CD4-positive, alpha-beta T cell treated with Interleukin-17A for 1 hour (primary cell): ENCODE results near the gene RHBDL3.

Source experiments
- DNase-seq: peaks from one replicate; pipeline ENCODE4 v3.0.0-alpha.2; 2020

The RHBDL3 gene

GRCh38 chr17:32266389-32267301 lies 1.0 kb downstream of the RHBDL3 start:
- peak; percentile 10 for DNase-seq

- DNase-seq, result no peak
Observed at GRCh38 chr17:32267690-32268205, 2.1 kb downstream of the RHBDL3 start.

GRCh38 chr17:32268734-32269288 lies 3.2 kb downstream of the RHBDL3 start:
- no peak for DNase-seq

- no peak for DNase-seq
Observed at GRCh38 chr17:32269377-32269776, 3.7 kb downstream of the RHBDL3 start.

- no peak for DNase-seq
Observed at GRCh38 chr17:32271844-32272243, 6.2 kb downstream of the RHBDL3 start.

- DNase-seq, result no peak
Observed at GRCh38 chr17:32274101-32274500, 8.5 kb downstream of the RHBDL3 start.

- DNase-seq, result no peak
Observed at GRCh38 chr17:32274643-32275042, 9.0 kb downstream of the RHBDL3 start.

GRCh38 chr17:32275060-32276042 lies 9.7 kb downstream of the RHBDL3 start:
- DNase-seq, result no peak

- no peak for DNase-seq
Observed at GRCh38 chr17:32276171-32276601, 10.6 kb downstream of the RHBDL3 start.

GRCh38 chr17:32277284-32277683 lies 11.7 kb downstream of the RHBDL3 start:
- DNase-seq, result no peak

GRCh38 chr17:32278815-32279214 lies 13.2 kb downstream of the RHBDL3 start:
- DNase-seq, result no peak

GRCh38 chr17:32279891-32280716 lies 14.5 kb downstream of the RHBDL3 start:
- no peak for DNase-seq

GRCh38 chr17:32281011-32281451 lies 15.4 kb downstream of the RHBDL3 start:
- DNase-seq, result no peak

- DNase-seq, result no peak
Observed at GRCh38 chr17:32283745-32284201, 18.1 kb downstream of the RHBDL3 start.

- DNase-seq, result no peak
Observed at GRCh38 chr17:32285306-32285705, 19.7 kb downstream of the RHBDL3 start.

- no peak for DNase-seq
Observed at GRCh38 chr17:32285746-32286517, 20.3 kb downstream of the RHBDL3 start.

- DNase-seq, result no peak
Observed at GRCh38 chr17:32286518-32286900, 20.9 kb downstream of the RHBDL3 start.

GRCh38 chr17:32287804-32288511 lies 22.3 kb downstream of the RHBDL3 start:
- DNase-seq, result no peak

- DNase-seq, result no peak
Observed at GRCh38 chr17:32288615-32289014, 23.0 kb downstream of the RHBDL3 start.

GRCh38 chr17:32289471-32290070 lies 23.9 kb downstream of the RHBDL3 start:
- no peak for DNase-seq
